Gastroesophageal sphincter (tissue), 4 donors: Measurements from ENCODE around the gene MACF1. TPM values are rescaled to one million over a fixed set of nuclear protein-coding genes. Genes with fewer than 3 reads are reported as not detected.
A peak's percentile ranks its signal among the peaks of the same experiment; 100 is the strongest.

Experiments
- ATAC-seq: fragments of 150-250 bp; one replicate; pipeline ENCODE4 v1.9.1; 2016; ENCODE audit warnings: mild to moderate bottlenecking, moderate library complexity
- H3K27ac ChIP-seq, 4 donors: fragments of 200-600 bp; sonication (generic) in 3 of 4; 1 replicate in 3 of 4; 2 replicates in 1 of 4; pipeline ENCODE4 v1.5.1; 2016 to 2019
- H3K27me3 ChIP-seq: fragments of 200-600 bp; sonication (generic); one replicate; pipeline ENCODE4 v1.5.1; 2019
- H3K36me3 ChIP-seq, 2 donors: fragments of 200-600 bp; sonication (generic); one replicate each; pipeline ENCODE4 v1.5.1; 2019; ENCODE audit warnings: control low read depth in 1 of 2
- H3K4me1 ChIP-seq, 3 donors: fragments of 200-600 bp; sonication (generic); 1 replicate in 2 of 3; 2 replicates in 1 of 3; pipeline ENCODE4 v1.5.1; 2016 to 2019; ENCODE audit warnings: control low read depth in 2 of 3
- H3K4me3 ChIP-seq, 2 donors: fragments of 200-600 bp; sonication (generic); one replicate each; pipeline ENCODE4 v1.5.1; 2019; ENCODE audit warnings: mild to moderate bottlenecking in 1 of 2, moderate library complexity in 1 of 2
- H3K9me3 ChIP-seq, 3 donors: fragments of 200-600 bp; sonication (generic); one replicate each; pipeline ENCODE4 v1.5.1; 2017 to 2019; ENCODE audit warnings: control low read depth in 2 of 3
- EP300 ChIP-seq: sonication (generic); formaldehyde crosslinking; IDR thresholded peaks from one replicate; pipeline ENCODE4 v1.6.1; 2017; ENCODE audit warnings: antibody characterized with exemption, mild to moderate bottlenecking
- POLR2A ChIP-seq, 2 donors: fragments of 450-650 bp; IDR thresholded peaks; one replicate each; pipeline ENCODE4 v1.6.1; 2017; ENCODE audit warnings: antibody characterized with exemption in 2 of 2, mild to moderate bottlenecking in 2 of 2, moderate library complexity in 1 of 2
- POLR2AphosphoS5 ChIP-seq: sonication (generic); formaldehyde crosslinking; IDR thresholded peaks from one replicate; pipeline ENCODE4 v1.6.1; 2017; ENCODE audit warnings: antibody characterized with exemption
- WGBS, 2 donors: methylation state at CpG; one replicate each; pipeline ENCODE4 v1.1.5; 2018; ENCODE audit warnings: low coverage in 1 of 2; 5-methylcytosine and 5-hydroxymethylcytosine counted together
- total RNA-seq, 4 donors: library from RNA; depleted of rRNA; stranded (reverse); fragments of >200 nt; gene quantifications; one replicate each; pipeline ENCODE4 v1.1.0, GENCODE V29; 2016
- TF ChIP-seq, protein P1 (sequence below), 4 experiments: fragments of 200-600 bp in 2 of 4; fragments of 450-650 bp in 2 of 4; sonication (generic) in 1 of 4; IDR thresholded peaks; one replicate each; pipeline ENCODE4 v1.5.1; 2017 to 2019; ENCODE audit warnings: antibody characterized with exemption in 4 of 4, mild to moderate bottlenecking in 2 of 4, moderate library complexity in 2 of 4

MACF1 gene
- total RNA-seq, 4 donors from 2014 or later = 454 to 752 (median 541) TPM

- Histone ChIP-seq H3K27ac (peak overlapping the region in 3 of 4 donors; percentile 52 to 83 (median 74)), H3K36me3 (no peaks in the 10 kb centered on the region), H3K4me3 (no peak overlapping the region), H3K4me1 (peaks cover 30 to 76% (median 31%) of the 10 kb centered on the region in 3 donors), H3K27me3 (no peaks in the 10 kb centered on the region), H3K9me3 (no peaks in the 10 kb centered on the region)
- no peak for ATAC-seq
- WGBS, 2 donors = 22 to 81% methylated on average over 2 to 3 of the region's 3 CpGs
- TF ChIP-seq POLR2A (IDR thresholded peaks at IDR 0.05) (no peak), EP300 (no peak), POLR2AphosphoS5 (no peak)
- TF ChIP-seq, protein P1, sequence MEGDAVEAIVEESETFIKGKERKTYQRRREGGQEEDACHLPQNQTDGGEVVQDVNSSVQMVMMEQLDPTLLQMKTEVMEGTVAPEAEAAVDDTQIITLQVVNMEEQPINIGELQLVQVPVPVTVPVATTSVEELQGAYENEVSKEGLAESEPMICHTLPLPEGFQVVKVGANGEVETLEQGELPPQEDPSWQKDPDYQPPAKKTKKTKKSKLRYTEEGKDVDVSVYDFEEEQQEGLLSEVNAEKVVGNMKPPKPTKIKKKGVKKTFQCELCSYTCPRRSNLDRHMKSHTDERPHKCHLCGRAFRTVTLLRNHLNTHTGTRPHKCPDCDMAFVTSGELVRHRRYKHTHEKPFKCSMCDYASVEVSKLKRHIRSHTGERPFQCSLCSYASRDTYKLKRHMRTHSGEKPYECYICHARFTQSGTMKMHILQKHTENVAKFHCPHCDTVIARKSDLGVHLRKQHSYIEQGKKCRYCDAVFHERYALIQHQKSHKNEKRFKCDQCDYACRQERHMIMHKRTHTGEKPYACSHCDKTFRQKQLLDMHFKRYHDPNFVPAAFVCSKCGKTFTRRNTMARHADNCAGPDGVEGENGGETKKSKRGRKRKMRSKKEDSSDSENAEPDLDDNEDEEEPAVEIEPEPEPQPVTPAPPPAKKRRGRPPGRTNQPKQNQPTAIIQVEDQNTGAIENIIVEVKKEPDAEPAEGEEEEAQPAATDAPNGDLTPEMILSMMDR (IDR thresholded peaks at IDR 0.05) = no peak
These were observed 26.8 kb upstream of the MACF1 start for GRCh38 chr1:39177706-39178105.

DNA sequence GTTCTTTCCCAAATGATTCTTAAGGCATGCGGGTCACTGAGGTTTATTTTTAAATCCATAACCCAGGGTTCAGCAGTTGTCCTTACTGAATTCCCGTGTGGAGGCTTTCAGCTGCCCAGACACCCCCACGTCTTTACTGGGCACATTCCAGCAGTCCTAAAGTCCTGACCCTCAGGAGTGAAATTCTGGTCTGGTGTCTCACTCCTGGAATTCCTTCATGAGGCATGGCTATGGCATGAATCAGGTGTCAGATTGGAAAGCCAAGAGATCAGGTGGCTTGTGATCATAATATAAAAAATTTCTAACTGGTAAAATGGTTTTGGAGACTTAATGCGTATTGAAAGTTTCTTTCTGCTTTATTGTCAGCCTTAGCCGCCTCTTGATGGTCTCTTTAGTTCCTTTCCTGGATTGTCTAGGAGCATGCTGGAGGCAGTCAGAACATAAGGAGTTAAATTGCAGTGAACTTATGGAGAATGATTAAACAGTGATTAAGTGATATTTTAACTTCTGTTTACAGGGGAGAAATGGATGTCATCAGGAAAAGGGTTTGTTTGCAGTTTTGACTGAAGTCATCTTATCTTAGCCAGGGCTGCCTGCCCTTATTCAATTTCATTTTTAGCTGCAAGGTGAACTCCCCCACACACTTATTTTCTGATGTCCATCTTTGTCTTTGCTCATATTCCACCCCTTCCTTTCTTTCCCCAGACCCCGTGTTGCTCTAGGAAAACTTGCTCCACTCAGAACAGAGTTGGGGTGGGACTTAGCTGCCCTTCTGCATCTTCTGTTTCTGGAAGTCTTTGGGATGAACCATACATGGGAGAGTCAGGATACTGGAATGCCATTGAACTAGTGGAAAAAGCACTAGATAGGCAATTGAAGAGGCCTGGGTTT, 25.7 kb upstream of the MACF1 start:
- H3K9me3 ChIP-seq = no peaks in the 10 kb centered on the region
- H3K36me3 ChIP-seq = no peaks in the 10 kb centered on the region
- H3K4me1 ChIP-seq = peaks cover 27 to 72% (median 27%) of the 10 kb centered on the region in 3 donors
- TF ChIP-seq EP300 = no peak
- peak; percentile 76 for TF ChIP-seq POLR2AphosphoS5
- H3K4me3 ChIP-seq = no peak overlapping the region
- peak overlapping the region; percentile 54 to 83 (median 73) for H3K27ac ChIP-seq
- no peaks in the 10 kb centered on the region for H3K27me3 ChIP-seq
- ATAC-seq = peak; percentile 65
- WGBS, 2 donors = 42 to 51% methylated on average over 5 of the region's 6 CpGs

- ATAC-seq = no peak
- Histone ChIP-seq H3K36me3 (no peaks in the 10 kb centered on the region), H3K4me1 (peaks cover 15 to 71% (median 17%) of the 10 kb centered on the region in 3 donors), H3K9me3 (no peaks in the 10 kb centered on the region), H3K27me3 (no peaks in the 10 kb centered on the region), H3K4me3 (no peak overlapping the region), H3K27ac (no peak overlapping the region)
- whole genome bisulfite sequencing, 2 donors = 63 to 84% methylated on average over 3 of the region's 3 CpGs
- TF ChIP-seq POLR2AphosphoS5 (no peak), POLR2A (IDR thresholded peaks at IDR 0.05) (no peak), EP300 (no peak)
- TF ChIP-seq, protein P1 (IDR thresholded peaks at IDR 0.05) = no peak
These were observed 23.2 kb upstream of the MACF1 start for GRCh38 chr1:39181311-39181710.

- Histone ChIP-seq H3K4me3 (no peak overlapping the region), H3K27ac (peak overlapping the region in 1 of 4 donors; percentile 71), H3K4me1 (peaks cover 15 to 57% (median 17%) of the 10 kb centered on the region in 3 donors), H3K9me3 (no peaks in the 10 kb centered on the region), H3K27me3 (no peaks in the 10 kb centered on the region), H3K36me3 (no peaks in the 10 kb centered on the region)
- 83 to 85% methylated on average over 2 of the region's 2 CpGs for WGBS, 2 donors
- no peak for ATAC-seq
- no peak for TF ChIP-seq POLR2A (IDR thresholded peaks at IDR 0.05)
- no peak for TF ChIP-seq POLR2AphosphoS5
These were observed 21.7 kb upstream of the MACF1 start for GRCh38 chr1:39182804-39183203.

DNA sequence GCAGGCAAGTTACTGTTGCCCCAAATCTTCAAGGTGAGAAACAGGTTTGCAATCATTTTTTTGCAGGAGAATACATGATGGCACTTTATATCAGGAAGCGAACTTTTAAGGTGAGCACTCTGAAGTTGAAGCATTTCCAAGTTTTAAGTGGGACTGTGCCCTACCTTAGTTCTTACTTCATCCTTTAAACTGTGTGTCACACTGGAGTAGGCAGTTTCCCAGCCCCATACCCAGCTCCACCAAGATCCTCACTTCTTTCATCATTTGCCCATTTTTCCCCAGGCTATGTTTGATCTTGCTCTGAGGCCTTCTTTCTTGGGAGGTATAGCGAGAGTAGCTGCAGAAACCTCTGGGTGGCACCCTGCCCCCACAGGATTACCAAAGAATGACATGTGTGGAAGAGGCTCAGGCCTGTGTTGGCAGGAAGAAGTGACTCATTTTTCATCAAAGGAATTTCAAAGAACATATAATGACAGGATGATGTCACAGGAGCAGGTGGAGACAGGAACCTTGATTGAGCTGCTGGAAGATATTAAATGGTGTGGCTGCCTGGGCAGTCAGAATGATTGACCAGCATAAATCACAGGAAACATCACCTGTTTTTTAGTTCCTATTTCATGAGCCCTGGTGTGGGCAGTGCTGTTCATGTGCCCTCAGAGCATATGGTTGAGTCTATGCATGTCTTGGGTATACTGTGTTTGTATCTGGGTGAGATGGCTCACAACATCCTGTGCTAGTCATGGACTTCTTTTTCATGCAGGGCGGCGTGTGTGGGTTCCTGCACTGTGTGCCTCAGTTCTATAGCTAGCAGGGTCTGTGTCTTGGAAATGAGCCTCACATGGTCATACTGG, 20.8 kb upstream of the MACF1 start:
- H3K36me3 ChIP-seq = no peaks in the 10 kb centered on the region
- peak overlapping the region in 3 of 4 donors; percentile 43 to 71 (median 53) for H3K27ac ChIP-seq
- 80 to 90% methylated on average over 1 to 4 of the region's 4 CpGs for WGBS, 2 donors
- ATAC-seq = peak; percentile 74
- TF ChIP-seq POLR2A (IDR thresholded peaks at IDR 0.05) (no peak), POLR2AphosphoS5 (peak; percentile 31), EP300 (no peak)
- TF ChIP-seq, protein P1 (IDR thresholded peaks at IDR 0.05) = peak in 3 of 4 experiments; percentile 38 to 42 (median 38)
- H3K27me3 ChIP-seq = no peaks in the 10 kb centered on the region
- no peak overlapping the region for H3K4me3 ChIP-seq
- no peaks in the 10 kb centered on the region for H3K9me3 ChIP-seq
- peaks cover 10 to 49% (median 13%) of the 10 kb centered on the region in 3 donors for H3K4me1 ChIP-seq
